Lung (tissue), 12 donors: ENCODE data around the gene SLC28A1. TPM values are rescaled to one million over a fixed set of nuclear protein-coding genes. Genes with fewer than 3 reads are reported as not detected.
"Not testable (repeated sequence)": the region's sequence is repeated elsewhere in the genome, so short reads cannot be mapped to it uniquely, and the experiment has no call there.

Experiments
- ATAC-seq: fragments of 200-7000 bp; cut with Tn5 transposase; one replicate; pipeline ENCODE4 v1.9.1; 2020; ENCODE audit warnings: moderate number of reproducible peaks; ENCODE audit not compliant: insufficient read depth, low FRiP score
- DNase-seq, 3 donors: peaks; one replicate each; pipeline ENCODE4 v3.0.0-alpha.2; 2013 to 2017
- H3K27ac ChIP-seq, 2 donors: one replicate each; pipeline ENCODE4 v1.5.1; 2013; ENCODE audit warnings: mild to moderate bottlenecking in 2 of 2, moderate library complexity in 2 of 2, control low read depth in 1 of 2, inconsistent platforms in 1 of 2, low read depth in 1 of 2, low read length in 1 of 2
- H3K27me3 ChIP-seq, 3 donors: one replicate each; pipeline ENCODE4 v1.5.1; 2013; ENCODE audit warnings: low read length in 2 of 3; ENCODE audit not compliant: control insufficient read depth in 3 of 3, insufficient read depth in 3 of 3
- H3K36me3 ChIP-seq, 4 donors: one replicate each; pipeline ENCODE4 v1.5.1; 2013; ENCODE audit warnings: low read length in 4 of 4, mild to moderate bottlenecking in 1 of 4, moderate library complexity in 1 of 4; ENCODE audit not compliant: control insufficient read depth in 4 of 4, insufficient read depth in 4 of 4
- H3K4me1 ChIP-seq, 5 donors: one replicate each; pipeline ENCODE4 v1.5.1; 2013; ENCODE audit warnings: low read length in 5 of 5, mild to moderate bottlenecking in 2 of 5, moderate library complexity in 1 of 5; ENCODE audit not compliant: control insufficient read depth in 5 of 5, insufficient read depth in 5 of 5
- H3K4me3 ChIP-seq: one replicate; pipeline ENCODE4 v1.5.1; 2013; ENCODE audit warnings: mild to moderate bottlenecking, control low read depth, moderate library complexity
- H3K9ac ChIP-seq, 2 donors: one replicate each; pipeline ENCODE4 v1.5.1; 2013; ENCODE audit warnings: low read length in 2 of 2, control low read depth in 1 of 2; ENCODE audit not compliant: insufficient read depth in 1 of 2
- H3K9me3 ChIP-seq, 4 donors: one replicate each; pipeline ENCODE4 v1.5.1; 2013; ENCODE audit warnings: low read length in 3 of 4, mild to moderate bottlenecking in 1 of 4, moderate library complexity in 1 of 4; ENCODE audit not compliant: control insufficient read depth in 4 of 4, insufficient read depth in 3 of 4
- CTCF ChIP-seq: IDR thresholded peaks from 2 replicates; pipeline ENCODE4 v1.5.1; 2012; ENCODE audit warnings: mild to moderate bottlenecking; ENCODE audit errors: control extremely low read depth, extremely low read depth
- WGBS, 2 donors: extraction: QIAGEN DNeasy Blood & Tissue Kit; methylation state at CpG; one replicate each; pipeline ENCODE4 v1.1.7; 2013; 5-methylcytosine and 5-hydroxymethylcytosine counted together
- polyA plus RNA-seq, 2 donors: library from polyadenylated mRNA; stranded (reverse); fragments of 200-250 nt; gene quantifications; one replicate each; pipeline ENCODE4 v1.2.1, GENCODE V29; 2013
- total RNA-seq, 2 donors: library from RNA; depleted of rRNA in 1 of 2; stranded (reverse); fragments of >200 nt in 1 of 2; gene quantifications; one replicate each; pipeline ENCODE4 v1.2.1, GENCODE V29; 2014 to 2021
- donor health status: control.
- donor health status: control.
- donor health status: Bipolar disorder and iron deficiency.
- donor health status: healthy.
- donor health status: DM: yes; HTN: yes; CAD: no.

The SLC28A1 gene
- total and polyA plus RNA-seq, 4 donors = 0.06 TPM; not detected in 3

- ATAC-seq (no peak), DNase-seq (no peak)
- Histone ChIP-seq H3K9ac (no peak overlapping the region), H3K36me3 (peaks cover 0 to 9% (median 0%) of the 10 kb centered on the region in 4 donors), H3K9me3 (peaks cover 0 to 5% (median 0%) of the 10 kb centered on the region in 4 donors), H3K27ac (peak overlapping the region in 1 of 2 donors; percentile 91), H3K4me1 (peaks cover 0 to 16% (median 0%) of the 10 kb centered on the region in 5 donors), H3K27me3 (no peaks in the 10 kb centered on the region), H3K4me3 (no peak overlapping the region)
- no peak for TF ChIP-seq CTCF
- 84 to 100% methylated on average over 1 of the region's 1 CpG for WGBS, 2 donors
Measured at GRCh38 chr15:84842781-84843180, 41.7 kb upstream of the SLC28A1 start.

- Histone ChIP-seq H3K27ac (peak overlapping the region in 1 of 2 donors; percentile 3), H3K4me3 (no peak overlapping the region), H3K27me3 (no peaks in the 10 kb centered on the region), H3K9ac (no peak overlapping the region), H3K4me1 (peaks cover 0 to 14% (median 0%) of the 10 kb centered on the region in 5 donors), H3K36me3 (peaks cover 0 to 9% (median 0%) of the 10 kb centered on the region in 4 donors), H3K9me3 (peaks cover 0 to 5% (median 0%) of the 10 kb centered on the region in 4 donors)
- no peak for TF ChIP-seq CTCF
- 38 to 71% methylated on average over 2 of the region's 2 CpGs for WGBS, 2 donors
- DNase-seq (no peak), ATAC-seq (no peak)
Measured at GRCh38 chr15:84844964-84845363, 39.5 kb upstream of the SLC28A1 start.

GRCh38 chr15:84845631-84846030 is 38.8 kb upstream of the SLC28A1 start:
- not testable (repeated sequence) for H3K4me3 ChIP-seq, H3K4me1 ChIP-seq, DNase-seq, H3K36me3 ChIP-seq, H3K9me3 ChIP-seq, H3K9ac ChIP-seq, H3K27me3 ChIP-seq
- peak; percentile 53 for ATAC-seq
- TF ChIP-seq CTCF = peak; percentile 58
- WGBS, 2 donors = 65 to 86% methylated on average over 7 of the region's 7 CpGs
- peak overlapping the region in 1 of 2 donors; percentile 3 for H3K27ac ChIP-seq

- no peak for DNase-seq
- H3K4me1 ChIP-seq = peaks cover 0 to 2% (median 0%) of the 10 kb centered on the region in 5 donors
- no peak for ATAC-seq
- 100% methylated on average over 1 of the region's 1 CpG for WGBS, 2 donors
- peaks cover 0 to 12% (median 0%) of the 10 kb centered on the region in 4 donors for H3K36me3 ChIP-seq
- peaks cover 0 to 5% (median 0%) of the 10 kb centered on the region in 4 donors for H3K9me3 ChIP-seq
- H3K27me3 ChIP-seq = no peaks in the 10 kb centered on the region
- H3K9ac ChIP-seq = no peak overlapping the region
- TF ChIP-seq CTCF = no peak
- H3K27ac ChIP-seq = no peak overlapping the region
- no peak overlapping the region for H3K4me3 ChIP-seq
Measured at GRCh38 chr15:84846269-84846668, 38.2 kb upstream of the SLC28A1 start.
